CD4-positive, alpha-beta T cell treated with Interleukin-17A for 4 hours (primary cell): ENCODE data around the gene HOMER1.
"Not testable (repeated sequence)": the region's sequence is repeated elsewhere in the genome, so short reads cannot be mapped to it uniquely, and the experiment has no call there.

Experiments used
- DNase-seq: peaks from one replicate; pipeline ENCODE4 v3.0.0-alpha.2; 2020; ENCODE audit warnings: mixed read lengths

HOMER1 gene

GRCh38 chr5:79516986-79517385 lies 3.1 kb upstream of the HOMER1 start:
- no peak for DNase-seq

GRCh38 chr5:79516331-79516730 lies 2.4 kb upstream of the HOMER1 start:
- DNase-seq, result not testable (repeated sequence)

- DNase-seq, result peak; percentile 91
These were observed 614 bp upstream of the HOMER1 start for GRCh38 chr5:79514391-79515105.

GRCh38 chr5:79513308-79513703 lies 628 bp downstream of the HOMER1 start:
- no peak for DNase-seq

- DNase-seq, result peak; percentile 3
These were observed 1.2 kb downstream of the HOMER1 start for GRCh38 chr5:79512471-79513307.

- DNase-seq, result no peak
These were observed 1.9 kb downstream of the HOMER1 start for GRCh38 chr5:79512049-79512448.

GRCh38 chr5:79510638-79511037 lies 3.3 kb downstream of the HOMER1 start:
- DNase-seq, result no peak

- no peak for DNase-seq
These were observed 4.6 kb downstream of the HOMER1 start for GRCh38 chr5:79509244-79509885.

GRCh38 chr5:79508794-79509193 lies 5.1 kb downstream of the HOMER1 start:
- no peak for DNase-seq

- no peak for DNase-seq
These were observed 5.6 kb downstream of the HOMER1 start for GRCh38 chr5:79508354-79508753.

- DNase-seq, result no peak
These were observed 6.4 kb downstream of the HOMER1 start for GRCh38 chr5:79507251-79508205.

GRCh38 chr5:79505138-79505537 lies 8.8 kb downstream of the HOMER1 start:
- no peak for DNase-seq

GRCh38 chr5:79503794-79504495 lies 10.0 kb downstream of the HOMER1 start:
- DNase-seq, result no peak

- no peak for DNase-seq
These were observed 14.2 kb downstream of the HOMER1 start for GRCh38 chr5:79499640-79500273.

- no peak for DNase-seq
These were observed 18.6 kb downstream of the HOMER1 start for GRCh38 chr5:79495311-79495710.

- DNase-seq, result no peak
These were observed 20.2 kb downstream of the HOMER1 start for GRCh38 chr5:79493596-79494345.

- DNase-seq, result no peak
These were observed 22.1 kb downstream of the HOMER1 start for GRCh38 chr5:79491690-79492317.

- DNase-seq, result no peak
These were observed 23.5 kb downstream of the HOMER1 start for GRCh38 chr5:79490323-79490936.

- DNase-seq, result no peak
These were observed 24.2 kb downstream of the HOMER1 start for GRCh38 chr5:79489773-79490172.

GRCh38 chr5:79488775-79489174 lies 25.2 kb downstream of the HOMER1 start:
- no peak for DNase-seq
